ENCODE data around the gene NPDC1.

NPDC1 gene, protein sequence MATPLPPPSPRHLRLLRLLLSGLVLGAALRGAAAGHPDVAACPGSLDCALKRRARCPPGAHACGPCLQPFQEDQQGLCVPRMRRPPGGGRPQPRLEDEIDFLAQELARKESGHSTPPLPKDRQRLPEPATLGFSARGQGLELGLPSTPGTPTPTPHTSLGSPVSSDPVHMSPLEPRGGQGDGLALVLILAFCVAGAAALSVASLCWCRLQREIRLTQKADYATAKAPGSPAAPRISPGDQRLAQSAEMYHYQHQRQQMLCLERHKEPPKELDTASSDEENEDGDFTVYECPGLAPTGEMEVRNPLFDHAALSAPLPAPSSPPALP
- 5.2 to 11.4 (median 8.4) reads per million in 4 experiments for total RNA-seq

DNA sequence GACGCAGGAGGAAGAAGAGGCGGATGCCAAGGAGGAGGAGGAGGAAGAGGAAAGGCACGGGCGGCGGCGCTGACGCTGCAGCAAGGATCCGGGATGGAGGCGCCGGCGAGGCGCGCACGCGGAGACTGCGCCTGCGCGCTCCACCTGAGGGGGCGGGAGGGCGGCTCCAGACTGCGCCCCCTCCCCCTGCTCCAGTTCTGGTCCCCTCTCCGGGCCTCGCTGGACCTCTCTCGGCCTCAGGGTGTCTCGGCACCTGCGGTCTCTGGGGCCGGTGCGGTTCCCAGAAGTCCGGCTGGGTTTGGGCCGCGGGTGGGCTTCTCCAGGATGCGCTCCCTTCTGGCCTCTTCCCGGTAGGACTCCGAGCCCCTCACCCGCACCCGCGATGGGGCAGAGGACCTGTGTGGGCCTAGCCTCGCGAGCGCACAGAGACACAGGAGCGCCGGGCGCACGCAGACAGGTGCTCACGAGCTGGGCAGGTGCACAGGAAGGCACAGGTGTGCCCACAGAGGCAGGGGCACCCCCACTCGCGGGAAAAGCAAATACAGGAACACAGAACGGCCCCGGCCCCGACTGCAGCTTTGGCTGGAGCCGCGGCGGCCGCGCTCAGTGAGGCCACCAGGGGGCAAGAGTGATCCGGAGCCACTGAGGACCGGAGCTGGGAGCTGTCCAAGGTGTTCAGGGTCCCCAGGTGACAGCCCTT is at the start of gene NPDC1:
Gene NPDC1 (minus strand): TSS at position 90 of the 700 bp plus-strand sequence. CDS start 188 bp downstream, outside the sequence.
- DNase-seq: peak; percentile 65

DNA sequence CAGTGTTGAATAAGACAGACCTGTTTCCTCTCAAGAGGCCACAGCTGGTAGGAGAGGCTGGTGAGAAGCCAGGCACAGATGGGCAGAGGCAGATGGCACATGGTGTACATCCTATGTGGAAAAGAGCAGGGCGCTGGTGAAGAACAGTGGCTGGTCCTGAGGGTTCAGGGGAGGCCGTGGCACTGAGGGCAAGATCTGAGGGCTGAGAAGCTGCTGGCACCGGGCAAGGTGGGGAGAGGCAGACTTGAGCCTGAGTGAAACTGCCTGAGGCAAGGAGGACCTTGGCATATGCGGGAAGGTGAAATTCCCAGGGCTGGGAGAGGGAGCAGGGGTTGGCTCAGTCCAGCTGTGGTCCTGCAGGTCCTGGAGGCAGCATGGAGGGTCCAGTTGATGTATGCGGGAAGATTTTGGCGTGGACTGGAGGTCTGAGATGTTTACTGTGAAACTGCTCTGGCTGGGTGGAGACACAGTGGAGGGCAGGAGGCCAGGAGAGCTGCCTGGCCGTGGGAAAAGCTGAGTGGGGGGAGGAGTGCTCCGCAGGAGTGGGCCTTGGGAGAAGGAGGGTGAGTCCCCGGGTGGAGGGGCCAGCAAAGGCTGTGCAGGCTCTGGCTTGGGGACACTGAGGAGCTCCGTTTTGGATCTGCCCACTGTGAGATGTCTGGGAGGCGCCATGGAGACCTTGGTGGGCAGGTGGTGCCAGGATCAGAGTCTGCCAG is 43.4 kb upstream of the NPDC1 start:
- no peak for DNase-seq

DNA sequence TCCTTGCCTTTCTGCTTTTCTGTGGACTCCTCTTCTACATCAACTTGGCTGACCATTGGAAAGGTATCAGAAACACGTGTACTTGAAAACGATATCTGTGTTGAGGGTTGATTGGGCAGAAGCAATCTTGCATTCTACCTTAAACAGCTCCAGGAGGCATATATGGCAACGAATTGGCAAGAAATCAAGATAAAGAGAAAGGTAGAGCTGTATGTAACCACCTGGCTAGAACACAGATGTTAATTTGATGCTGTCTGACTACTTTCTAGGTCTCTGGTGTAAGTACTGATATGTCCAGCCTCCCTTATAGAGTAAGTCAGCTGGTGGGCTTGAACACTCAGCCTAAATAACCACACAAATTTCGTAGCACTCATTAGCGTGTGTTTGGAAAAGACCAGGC is 42.1 kb upstream of the NPDC1 start:
- no peak for DNase-seq

DNA sequence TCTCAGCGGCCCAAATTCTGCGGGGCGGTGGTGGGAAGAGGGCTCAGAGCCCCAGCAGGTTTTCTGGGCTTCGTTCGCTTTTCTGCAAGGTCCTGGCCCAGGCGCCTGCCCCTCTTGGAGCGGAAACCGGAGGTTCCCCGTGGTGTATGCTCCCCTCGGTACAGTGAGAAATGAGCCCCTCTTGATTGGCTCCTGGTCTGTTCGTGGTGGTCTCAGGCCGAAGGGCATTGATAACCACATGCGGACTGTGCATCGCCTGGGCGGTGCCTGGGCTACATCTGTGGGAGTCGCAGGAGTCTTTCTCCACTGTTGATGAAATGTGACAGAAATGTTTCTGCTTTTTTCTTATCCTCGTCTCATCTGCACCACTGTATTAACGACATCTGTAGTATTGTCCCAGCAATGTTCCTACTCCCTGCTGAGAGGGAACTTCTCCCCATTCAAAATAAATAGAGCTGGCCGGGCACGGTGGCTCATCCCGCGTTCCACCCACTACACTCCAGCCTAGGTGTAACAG is 41.5 kb upstream of the NPDC1 start:
- DNase-seq: no peak

DNA sequence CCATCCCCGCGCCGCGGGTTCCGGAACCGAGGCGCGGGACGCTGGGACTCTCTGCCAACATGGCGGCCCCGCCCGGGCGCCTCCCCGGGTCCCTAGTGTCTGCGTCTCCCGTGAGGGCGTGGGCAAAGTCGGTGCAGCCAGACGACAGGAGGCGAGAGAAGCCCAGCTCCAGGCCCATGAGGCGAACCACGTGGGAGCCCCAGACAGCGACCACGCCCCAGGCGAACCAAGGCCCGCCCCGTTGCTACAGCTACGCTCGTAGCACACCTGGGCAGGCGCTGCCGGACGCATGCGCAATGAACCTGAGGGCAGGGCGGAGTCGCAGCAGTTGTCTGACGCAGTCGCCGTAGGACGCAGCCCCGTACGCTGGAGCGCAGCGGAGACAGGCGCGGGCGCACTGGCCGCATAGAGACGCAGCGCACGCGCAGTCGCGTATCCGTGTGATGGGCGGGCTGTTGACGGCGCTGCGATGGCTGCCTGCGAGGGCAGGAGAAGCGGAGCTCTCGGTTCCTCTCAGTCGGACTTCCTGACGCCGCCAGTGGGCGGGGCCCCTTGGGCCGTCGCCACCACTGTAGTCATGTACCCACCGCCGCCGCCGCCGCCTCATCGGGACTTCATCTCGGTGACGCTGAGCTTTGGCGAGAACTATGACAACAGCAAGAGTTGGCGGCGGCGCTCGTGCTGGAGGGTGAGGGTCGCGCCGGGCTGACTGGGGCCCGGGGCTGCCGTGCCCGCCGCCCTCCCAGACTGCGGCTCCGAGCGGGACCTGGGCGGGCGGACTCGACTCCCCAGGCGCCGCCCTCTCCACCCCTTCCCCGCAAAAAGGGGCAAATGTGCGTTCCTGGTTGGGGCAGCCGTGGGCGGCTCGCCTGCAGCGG is 40.8 kb upstream of the NPDC1 start, which contains the start of gene MAN1B1:
Gene MAN1B1 (plus strand): TSS at position 455 of the 878 bp plus-strand sequence. CDS start 15 bp downstream, at position 470.
- peak; percentile 98 for DNase-seq

DNA sequence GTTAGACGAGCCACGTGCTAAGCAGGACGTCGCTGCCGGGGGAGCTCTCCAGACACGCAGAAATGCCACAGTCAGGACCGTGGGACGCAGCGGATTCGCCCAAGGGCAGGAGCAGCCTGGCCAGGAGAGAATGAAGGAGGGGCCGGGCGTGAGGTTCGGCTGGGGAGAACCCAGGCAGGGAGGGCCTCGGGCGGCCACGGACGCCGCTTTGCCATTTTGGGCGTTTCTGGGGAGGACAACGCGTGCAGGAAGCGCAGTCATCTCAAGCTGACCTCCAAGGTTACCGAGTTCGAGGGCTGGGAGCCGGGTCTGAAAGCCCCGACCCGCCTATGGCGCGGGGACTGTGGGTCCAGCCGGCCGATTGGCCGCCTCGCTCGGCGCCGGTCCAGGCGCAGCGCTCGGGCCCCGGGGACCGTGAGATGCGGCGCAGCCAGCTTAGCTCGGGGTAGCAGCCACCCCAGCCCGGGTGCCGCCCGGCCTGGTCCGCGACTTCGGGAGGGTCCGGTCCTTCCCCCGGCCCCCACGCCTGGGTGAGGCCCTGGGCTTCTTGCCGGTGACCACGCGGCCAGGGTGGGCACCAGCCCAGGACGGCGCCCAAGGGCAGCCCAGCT is 40.0 kb upstream of the NPDC1 start:
- DNase-seq: no peak

DNA sequence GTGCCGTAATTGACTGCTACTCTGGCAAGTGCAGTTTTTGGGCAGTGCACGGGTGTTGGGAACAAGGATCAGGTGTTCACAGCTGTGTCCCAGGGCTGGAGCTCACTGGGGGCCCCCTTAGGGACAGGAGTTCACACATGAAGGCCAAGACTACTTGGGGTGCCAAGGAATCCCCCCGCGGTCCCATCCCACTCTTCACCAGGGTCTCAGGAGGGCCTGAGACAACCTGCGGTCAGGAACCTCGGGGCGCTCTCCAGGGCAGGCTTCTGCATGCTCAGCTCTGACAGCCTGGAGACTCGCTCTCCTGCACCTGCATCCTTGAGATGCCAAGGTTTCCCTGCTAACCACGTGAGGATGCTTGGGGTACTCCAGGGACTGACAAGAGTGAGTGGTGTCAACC is 38.5 kb upstream of the NPDC1 start:
- DNase-seq: no peak

DNA sequence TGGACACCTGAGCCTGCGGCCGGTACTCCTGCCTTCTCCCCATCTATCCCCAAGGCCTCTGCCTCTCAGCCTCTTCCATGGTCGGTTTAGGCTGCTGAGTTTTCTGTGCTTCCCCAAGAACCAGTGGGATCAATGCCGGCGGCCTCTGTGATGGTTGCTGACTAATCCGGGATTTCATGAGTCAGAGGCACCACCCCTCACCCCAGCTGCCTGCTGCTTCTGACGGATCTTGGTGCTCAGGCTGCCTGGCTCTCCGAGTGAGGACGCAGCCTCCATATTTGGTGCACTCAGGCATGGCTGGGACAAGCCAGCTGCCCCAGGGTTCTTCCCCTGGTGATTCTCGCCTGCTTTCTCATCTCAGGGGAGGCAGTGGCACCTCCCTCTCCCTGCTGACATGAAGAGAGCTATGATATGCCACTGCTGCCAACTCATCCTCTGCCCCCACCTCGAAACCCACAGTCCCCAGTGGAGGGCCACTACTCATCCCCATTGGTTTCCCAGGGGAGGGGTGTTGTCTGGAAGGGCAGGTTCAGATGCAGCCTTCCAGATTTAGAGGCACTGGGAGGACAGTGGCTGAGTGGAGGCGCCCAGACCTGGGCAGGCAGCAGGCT is 37.5 kb upstream of the NPDC1 start:
- no peak for DNase-seq

DNA sequence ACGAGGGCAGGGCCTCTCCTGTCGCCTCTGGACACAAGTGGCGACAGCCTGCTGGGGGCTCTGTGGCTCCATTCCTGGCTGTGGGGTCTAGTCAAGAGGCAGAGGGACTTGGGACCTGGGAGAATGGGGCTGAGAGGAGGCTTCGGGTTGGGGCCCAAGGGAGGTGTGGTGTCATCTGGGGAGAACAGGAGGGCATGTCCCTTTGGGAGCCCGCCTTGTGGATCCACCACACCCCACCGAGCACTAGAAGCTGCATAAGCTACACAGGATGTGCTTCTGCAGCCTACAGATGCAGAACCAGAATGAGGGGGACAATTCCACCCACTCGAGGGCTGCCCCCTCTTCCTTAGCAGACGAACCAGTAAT is 36.9 kb upstream of the NPDC1 start:
- no peak for DNase-seq

DNA sequence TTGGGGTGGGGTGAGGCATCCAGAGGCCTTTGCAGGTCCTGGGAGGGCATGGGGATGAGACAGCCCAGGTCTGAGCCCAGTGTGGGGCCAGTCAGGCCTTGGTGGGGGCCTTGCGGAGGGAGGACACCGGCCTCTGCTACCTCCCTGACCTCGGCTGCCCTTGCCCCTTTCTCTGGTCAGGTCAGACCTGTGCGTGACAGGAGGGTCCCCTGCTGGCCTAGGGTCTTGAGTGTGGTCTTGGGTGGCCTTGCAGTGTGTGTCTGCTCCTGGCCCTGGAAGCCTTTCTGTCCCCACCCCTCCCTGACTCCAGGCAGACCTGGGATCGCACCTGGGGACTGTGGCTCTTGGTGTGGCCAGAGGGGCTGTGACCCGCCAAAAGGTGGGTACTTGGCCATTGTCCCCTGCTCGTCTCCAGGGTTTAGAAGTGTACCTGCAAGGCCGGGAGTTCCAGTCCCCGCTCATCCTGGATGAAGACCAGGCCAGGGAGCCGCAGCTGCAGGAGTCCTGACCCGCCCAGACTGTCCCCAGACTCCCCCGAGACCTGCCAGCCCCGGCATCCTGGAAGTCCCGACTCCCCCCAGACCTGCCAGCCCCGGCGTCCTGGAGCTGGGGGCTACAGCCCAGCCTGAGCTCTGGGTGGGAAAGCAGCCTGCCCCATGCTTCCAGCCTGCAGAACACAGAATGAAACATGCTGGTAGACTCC is 36.4 kb upstream of the NPDC1 start:
- no peak for DNase-seq

DNA sequence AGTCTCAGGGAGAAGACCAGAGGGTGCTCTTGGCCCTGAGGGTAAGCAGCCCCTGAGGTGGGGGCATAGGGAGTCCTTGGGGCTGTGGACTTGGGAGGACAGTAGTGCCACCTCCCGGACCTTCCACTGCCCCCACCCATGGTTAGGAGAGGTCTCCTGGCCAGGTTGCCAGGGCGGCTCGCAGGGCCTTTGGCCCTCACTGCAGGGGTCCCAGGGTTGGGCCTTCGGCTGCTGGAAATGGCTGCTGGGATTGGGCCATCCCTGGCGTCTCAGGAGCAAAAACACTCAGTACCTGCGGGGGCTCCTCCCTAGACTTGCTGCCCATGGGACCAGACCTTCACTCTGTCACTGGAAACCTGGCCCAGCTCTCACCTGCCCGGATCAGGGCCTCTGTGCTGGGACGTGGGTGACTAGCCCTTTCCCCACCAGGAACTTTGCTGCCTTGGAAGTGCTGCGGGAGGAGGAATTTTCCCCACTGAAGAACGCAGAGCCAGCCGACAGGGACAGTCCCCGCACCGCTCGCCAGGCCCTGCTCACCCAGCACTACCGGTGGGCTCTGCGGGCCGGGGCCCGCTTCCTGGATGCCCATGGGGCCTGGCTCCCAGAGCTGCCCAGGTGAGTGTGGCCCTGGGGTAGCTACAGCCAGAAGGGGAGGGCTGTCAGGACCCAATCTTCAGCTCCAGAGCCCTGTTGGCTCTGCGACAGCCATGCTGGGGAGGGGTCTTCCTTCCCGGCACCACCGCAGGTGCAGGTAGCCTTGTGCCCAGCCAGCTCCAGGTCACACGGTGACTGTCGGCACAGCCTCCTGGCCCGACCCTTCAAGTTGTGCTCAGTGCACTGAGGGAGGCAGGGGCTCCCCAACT is 34.5 kb upstream of the NPDC1 start:
- no peak for DNase-seq

DNA sequence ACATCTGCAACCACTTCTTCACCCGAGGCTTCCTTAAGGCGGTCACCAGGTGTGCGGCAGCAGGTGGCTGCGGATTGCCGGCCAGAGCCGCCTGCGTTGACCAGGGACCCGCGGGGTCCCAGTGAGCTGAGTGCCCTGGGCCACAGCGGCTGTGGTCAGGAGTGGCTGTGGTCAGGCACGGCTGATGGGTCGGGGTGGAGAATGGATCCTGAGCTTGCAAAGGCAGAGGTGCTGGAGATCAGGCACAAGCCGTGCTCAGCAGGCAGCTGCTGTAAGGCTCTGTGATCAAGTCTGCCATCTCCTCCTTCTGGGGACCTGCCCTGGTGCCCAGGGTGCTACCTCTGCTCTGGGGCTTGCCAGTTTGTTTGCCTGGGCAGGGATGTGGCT is 33.4 kb upstream of the NPDC1 start:
- DNase-seq: no peak

DNA sequence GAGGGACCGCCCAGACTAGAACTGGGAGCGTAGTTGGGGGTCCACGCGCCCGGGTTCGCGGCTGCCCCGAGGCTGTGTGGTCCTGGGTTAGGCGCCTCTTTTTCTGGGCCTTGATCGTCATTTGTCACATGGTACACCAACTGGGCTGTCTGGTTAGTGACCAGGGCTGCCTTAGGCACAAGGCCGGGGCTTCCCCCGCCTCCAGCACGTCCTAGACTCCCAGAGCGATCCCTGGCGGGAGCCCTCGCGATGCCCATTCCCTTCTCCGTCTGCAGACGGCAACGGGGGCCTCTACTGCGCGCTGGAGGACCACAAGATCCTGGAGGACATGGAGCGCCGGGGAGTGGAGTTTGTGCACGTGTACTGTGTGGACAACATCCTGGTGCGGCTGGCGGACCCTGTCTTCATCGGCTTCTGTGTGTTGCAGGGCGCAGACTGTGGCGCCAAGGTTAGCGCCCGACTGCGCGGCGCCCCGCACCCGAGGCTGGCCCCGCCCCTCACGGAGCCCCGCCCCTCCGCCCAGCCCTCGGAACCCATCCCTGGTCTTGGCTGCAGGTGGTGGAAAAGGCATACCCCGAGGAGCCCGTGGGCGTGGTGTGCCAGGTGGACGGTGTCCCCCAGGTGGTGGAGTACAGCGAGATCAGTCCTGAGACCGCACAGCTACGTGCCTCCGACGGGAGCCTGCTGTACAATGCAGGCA is 32.9 kb upstream of the NPDC1 start:
- no peak for DNase-seq

DNA sequence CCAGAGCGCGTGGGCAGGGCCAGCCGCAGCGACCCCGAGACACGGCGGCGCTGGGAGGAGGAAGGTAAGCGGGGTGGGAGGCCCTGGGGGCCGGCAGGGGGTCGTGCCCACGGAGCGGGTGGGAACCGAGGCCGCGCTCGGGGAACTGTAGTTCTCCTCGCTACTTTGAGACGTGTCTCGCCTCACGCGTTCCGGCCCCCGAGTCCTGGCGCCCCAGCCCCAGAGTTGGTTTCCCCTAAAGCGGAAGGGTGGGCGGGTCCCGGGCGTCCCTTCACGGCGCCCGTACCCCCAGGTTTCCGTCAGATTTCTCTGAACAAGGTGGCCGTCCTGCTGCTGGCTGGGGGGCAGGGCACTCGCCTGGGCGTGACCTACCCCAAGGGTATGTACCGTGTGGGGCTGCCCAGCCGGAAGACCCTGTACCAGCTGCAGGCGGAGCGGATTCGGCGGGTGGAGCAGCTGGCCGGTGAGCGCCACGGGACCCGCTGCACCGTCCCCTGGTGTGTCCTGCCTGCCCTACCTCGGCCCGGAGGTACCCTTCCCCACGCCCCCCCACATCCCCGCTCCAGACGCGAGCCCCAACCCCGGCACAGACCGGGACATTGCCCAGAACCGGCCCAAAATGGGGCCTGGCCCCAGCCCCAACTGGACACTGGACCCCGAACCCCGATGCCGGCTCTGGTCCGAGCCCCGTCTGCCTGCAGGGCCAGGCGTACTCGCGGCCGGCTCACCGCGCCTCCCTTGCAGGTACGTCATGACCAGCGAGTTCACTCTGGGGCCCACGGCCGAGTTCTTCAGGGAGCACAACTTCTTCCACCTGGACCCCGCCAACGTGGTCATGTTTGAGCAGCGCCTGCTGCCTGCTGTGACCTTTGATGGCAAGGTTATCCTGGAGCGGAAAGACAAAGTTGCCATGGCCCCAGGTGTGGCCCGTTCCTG is 32.0 kb upstream of the NPDC1 start:
- DNase-seq: peak; percentile 28

DNA sequence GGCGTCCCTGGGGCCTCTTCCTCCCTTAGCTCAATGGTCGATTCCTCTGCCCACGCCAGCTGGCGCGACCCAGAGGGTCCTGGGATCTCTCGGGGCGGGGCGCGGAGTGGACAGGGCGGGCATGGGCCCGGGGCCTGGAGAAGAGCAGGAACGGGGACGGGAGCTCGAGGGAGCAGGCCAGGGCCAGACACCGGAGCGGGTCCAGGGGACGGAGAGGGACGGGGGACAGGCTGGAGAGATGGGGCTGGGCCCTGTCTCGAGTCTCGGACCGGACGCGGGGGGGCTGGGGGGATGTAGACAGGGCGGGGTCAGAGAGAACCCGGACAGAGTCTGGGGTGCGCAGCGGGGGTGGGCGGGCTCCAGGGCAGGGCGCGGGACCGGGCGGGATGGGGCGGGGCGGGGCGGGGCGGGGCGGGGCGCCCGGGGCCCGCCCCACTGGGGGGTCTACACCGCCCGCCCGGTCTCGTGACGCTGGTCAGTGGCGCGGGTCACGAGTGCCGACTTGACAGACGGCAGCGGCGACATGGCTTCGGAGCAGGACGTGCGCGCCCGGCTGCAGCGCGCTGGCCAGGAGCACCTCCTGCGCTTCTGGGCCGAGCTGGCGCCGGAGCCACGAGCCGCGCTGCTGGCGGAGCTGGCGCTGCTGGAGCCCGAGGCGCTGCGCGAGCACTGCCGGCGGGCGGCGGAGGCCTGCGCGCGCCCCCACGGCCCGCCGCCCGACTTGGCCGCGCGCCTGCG is 31.2 kb upstream of the NPDC1 start, which contains the start of gene UAP1L1:
Gene UAP1L1 (plus strand): TSS at position 508 of the 738 bp plus-strand sequence. CDS start 16 bp downstream, at position 524.
- DNase-seq: peak; percentile 37

DNA sequence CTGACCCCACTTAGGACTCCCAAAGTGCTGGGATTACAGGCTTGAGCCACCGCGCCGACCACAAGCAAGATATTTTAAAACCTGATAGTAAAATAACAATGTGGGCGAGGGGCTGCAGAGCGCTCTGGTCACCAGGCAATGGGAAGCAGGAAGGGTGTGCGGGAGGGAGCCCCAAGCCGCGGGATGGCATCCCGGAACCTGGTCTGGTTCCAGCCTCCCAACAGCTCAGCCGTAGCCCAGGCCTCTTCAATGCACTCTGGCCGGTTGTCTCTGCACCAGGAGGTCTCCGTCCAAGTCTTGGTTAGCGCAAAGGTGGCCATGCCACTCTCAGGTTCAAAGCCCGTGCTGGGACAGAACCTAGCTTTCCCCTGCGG is 30.6 kb upstream of the NPDC1 start:
- DNase-seq: no peak

DNA sequence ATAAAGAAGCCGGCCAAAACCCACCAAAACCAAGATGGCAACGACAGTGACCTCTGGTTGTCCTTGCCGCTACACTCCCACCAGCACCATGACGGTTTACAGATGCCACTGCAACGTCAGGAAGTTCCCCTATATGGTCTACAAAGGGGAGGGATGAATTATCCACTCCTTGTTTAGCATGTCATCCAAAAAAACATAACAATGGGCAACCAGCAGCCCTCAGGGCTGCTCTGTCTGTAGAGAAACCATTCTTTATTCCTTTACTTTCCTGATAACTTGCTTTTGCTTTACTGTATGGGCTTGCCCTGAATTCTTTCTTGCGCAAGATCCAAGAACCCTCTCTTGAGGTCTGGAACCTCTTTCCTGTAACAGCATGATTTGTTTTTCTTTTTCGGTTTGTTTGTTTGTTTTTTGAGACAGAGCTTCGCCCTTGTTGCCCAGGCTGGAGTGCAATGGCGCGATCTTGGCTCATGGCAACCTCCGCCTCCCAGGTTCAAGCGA is 29.3 kb upstream of the NPDC1 start:
- DNase-seq: no peak
